ENCODE results near the gene TMEM119. TPM values are rescaled to one million over a fixed set of nuclear protein-coding genes. Genes with fewer than 3 reads are reported as not detected.

Gene TMEM119
- total RNA-seq, 5 donors from 2014 or later (not counting 1 experiment from before 2014, with no cell fraction given) = 0.13 to 3.9 (median 0.98) TPM

- H3K27ac ChIP-seq (ENCODE audit: low read length) = no peak overlapping the region
- peaks cover 0 to 21% (median 12%) of the 10 kb centered on the region in 3 donors for H3K4me1 Mint-ChIP-seq
- ATAC-seq (replicated peaks in 1 of 4) (no peak), DNase-seq (no peak)
- H3K27ac Mint-ChIP-seq = no peak overlapping the region
- H3K9me3 Mint-ChIP-seq = no peaks in the 10 kb centered on the region
- no peak overlapping the region for H3K4me3 Mint-ChIP-seq
- H3K9me3 ChIP-seq = no peaks in the 10 kb centered on the region
- peaks cover 0 to 5% of the 10 kb centered on the region in 2 experiments for H3K27me3 ChIP-seq (replicated peaks in 1 of 2; ENCODE audit: control insufficient read depth in 2 of 2, extremely low read depth in 1 of 2, insufficient read depth in 2 of 2, low read length in 1 of 2)
- H3K4me1 ChIP-seq (ENCODE audit: control insufficient read depth in 1 of 2, extremely low read depth in 1 of 2, insufficient read depth in 2 of 2, low read length in 2 of 2) = no peaks in the 10 kb centered on the region
- WGBS (ENCODE audit: insufficient coverage) = 84% methylated on average over 6 of the region's 8 CpGs
- ChIA-PET POLR2A (no interaction called here), CTCF (no interaction called here)
- H3K4me3 ChIP-seq (ENCODE audit: control insufficient read depth in 1 of 2, extremely low read depth in 1 of 2, low read length in 1 of 2) = no peak overlapping the region
- H3K36me3 Mint-ChIP-seq = peaks cover 2% of the 10 kb centered on the region
- no peaks in the 10 kb centered on the region for H3K36me3 ChIP-seq (ENCODE audit: control insufficient read depth in 2 of 2, extremely low read depth in 1 of 2, insufficient read depth in 1 of 2, low read length in 1 of 2)
- no peaks in the 10 kb centered on the region for H3K27me3 Mint-ChIP-seq
Measured at GRCh38 chr12:108610336-108610815, 12.5 kb upstream of the TMEM119 start.

DNA sequence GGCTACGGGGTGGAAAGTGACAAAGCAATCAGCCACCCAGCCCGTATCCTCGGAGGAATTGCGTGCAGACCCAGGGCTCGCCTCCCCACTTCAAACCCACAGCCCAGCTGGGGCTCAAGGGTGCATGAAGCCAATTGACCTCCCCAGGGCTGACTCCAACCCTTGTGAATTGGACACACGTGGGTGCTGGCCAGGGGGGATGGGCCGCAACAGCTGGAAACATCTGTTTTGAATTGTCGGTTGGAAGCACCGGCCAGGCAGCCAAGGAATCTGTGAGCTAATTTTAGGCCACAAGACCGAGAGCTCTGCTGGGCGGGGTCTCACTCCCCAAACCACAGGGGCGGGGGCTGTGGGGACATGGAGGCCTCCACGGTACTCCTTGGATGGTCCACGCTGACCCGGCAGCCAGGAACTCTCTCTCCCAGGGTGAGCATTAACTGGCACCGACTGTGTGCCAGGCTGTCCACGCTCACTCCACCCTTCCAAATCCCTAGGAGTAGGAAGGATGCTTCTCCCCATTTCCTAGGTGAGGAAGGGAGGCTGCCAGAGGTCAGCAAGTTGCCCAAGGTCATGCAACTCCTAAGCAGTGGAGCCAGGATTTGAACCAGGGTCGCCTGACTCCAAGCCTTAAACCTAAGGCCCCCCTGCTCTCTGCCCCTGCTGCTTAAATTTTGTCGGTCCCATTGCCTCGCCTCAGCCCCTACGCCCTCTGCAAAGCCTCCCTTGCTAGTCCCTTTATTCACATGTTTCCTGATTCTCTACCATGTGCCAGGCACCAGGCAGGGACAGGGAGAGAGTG is 11.9 kb upstream of the TMEM119 start:
- no peak overlapping the region for H3K27ac ChIP-seq (ENCODE audit: low read length)
- Mint-ChIP-seq H3K9me3 (no peaks in the 10 kb centered on the region), H3K4me1 (peaks cover 0 to 17% (median 9%) of the 10 kb centered on the region in 3 donors), H3K36me3 (peaks cover 2% of the 10 kb centered on the region), H3K27me3 (no peaks in the 10 kb centered on the region), H3K27ac (no peak overlapping the region), H3K4me3 (no peak overlapping the region)
- no peaks in the 10 kb centered on the region for H3K36me3 ChIP-seq (ENCODE audit: control insufficient read depth in 2 of 2, extremely low read depth in 1 of 2, insufficient read depth in 1 of 2, low read length in 1 of 2)
- H3K27me3 ChIP-seq (replicated peaks in 1 of 2; ENCODE audit: control insufficient read depth in 2 of 2, extremely low read depth in 1 of 2, insufficient read depth in 2 of 2, low read length in 1 of 2) = peaks cover 0 to 5% of the 10 kb centered on the region in 2 experiments
- 59% methylated on average over 13 of the region's 21 CpGs for WGBS (ENCODE audit: insufficient coverage)
- CTCF ChIA-PET = no interaction called here
- POLR2A ChIA-PET = no interaction called here
- H3K9me3 ChIP-seq = no peaks in the 10 kb centered on the region
- ATAC-seq (replicated peaks in 1 of 4) (no peak), DNase-seq (no peak)
- no peak overlapping the region for H3K4me3 ChIP-seq (ENCODE audit: control insufficient read depth in 1 of 2, extremely low read depth in 1 of 2, low read length in 1 of 2)
- no peaks in the 10 kb centered on the region for H3K4me1 ChIP-seq (ENCODE audit: control insufficient read depth in 1 of 2, extremely low read depth in 1 of 2, insufficient read depth in 2 of 2, low read length in 2 of 2)

GRCh38 chr12:108608616-108609015 is 10.7 kb upstream of the TMEM119 start:
- ATAC-seq (replicated peaks in 1 of 4) = no peak
- Histone ChIP-seq H3K27me3 (replicated peaks in 1 of 2; ENCODE audit: control insufficient read depth in 2 of 2, extremely low read depth in 1 of 2, insufficient read depth in 2 of 2, low read length in 1 of 2) (peaks cover 0 to 5% of the 10 kb centered on the region in 2 experiments), H3K9me3 (no peaks in the 10 kb centered on the region), H3K36me3 (ENCODE audit: control insufficient read depth in 2 of 2, extremely low read depth in 1 of 2, insufficient read depth in 1 of 2, low read length in 1 of 2) (no peaks in the 10 kb centered on the region), H3K4me3 (ENCODE audit: control insufficient read depth in 1 of 2, extremely low read depth in 1 of 2, low read length in 1 of 2) (no peak overlapping the region), H3K27ac (ENCODE audit: low read length) (no peak overlapping the region), H3K4me1 (ENCODE audit: control insufficient read depth in 1 of 2, extremely low read depth in 1 of 2, insufficient read depth in 2 of 2, low read length in 2 of 2) (no peaks in the 10 kb centered on the region)
- CTCF ChIA-PET = interaction anchor here in 1 of 2 donors (0.5 to 1.1 kb wide), 3 partner anchors 39 to 56 kb away, joined by 3 to 8 read pairs (median 4); no protein-coding TSS in a partner anchor
- H3K27me3 Mint-ChIP-seq = no peaks in the 10 kb centered on the region
- no peaks in the 10 kb centered on the region for H3K9me3 Mint-ChIP-seq
- H3K4me1 Mint-ChIP-seq = peaks cover 0 to 12% (median 7%) of the 10 kb centered on the region in 3 donors
- H3K27ac Mint-ChIP-seq = no peak overlapping the region
- POLR2A ChIA-PET = no interaction called here
- no peak overlapping the region for H3K4me3 Mint-ChIP-seq
- WGBS (ENCODE audit: insufficient coverage) = 80% methylated on average over 1 of the region's 5 CpGs
- DNase-seq = no peak
- no peaks in the 10 kb centered on the region for H3K36me3 Mint-ChIP-seq

DNA sequence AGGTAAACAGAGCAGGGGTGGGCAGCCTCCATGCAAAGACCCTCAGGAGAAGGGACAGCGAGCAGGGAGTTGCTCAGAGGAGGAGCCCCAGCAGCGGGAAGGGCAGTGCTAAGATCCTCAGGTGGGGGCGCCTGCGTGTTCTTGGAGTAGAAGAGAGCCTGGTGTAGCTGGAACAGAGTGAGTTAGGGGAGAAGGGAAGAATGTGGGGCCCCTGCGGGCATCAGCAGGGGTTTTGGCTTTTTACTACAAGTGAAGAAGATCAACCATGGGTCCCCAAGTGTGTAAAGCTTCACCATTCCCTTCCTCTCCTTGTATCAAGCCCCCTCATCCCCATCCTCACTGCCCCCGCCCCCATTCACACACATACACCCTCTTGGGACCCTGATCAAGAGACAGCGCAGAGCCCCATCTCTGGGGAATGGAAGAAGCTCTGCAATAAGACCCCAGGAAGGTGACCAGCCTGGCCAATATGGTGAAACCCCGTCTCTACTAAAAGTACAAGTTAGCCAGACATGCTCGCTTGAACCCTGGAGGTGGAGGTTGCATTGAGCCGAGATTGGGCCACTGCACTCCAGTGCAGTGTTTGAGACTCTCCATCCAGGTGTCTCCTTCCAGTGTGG is 10.2 kb upstream of the TMEM119 start:
- ChIA-PET CTCF (interaction anchor here in 1 of 2 donors (0.5 to 1.1 kb wide), 2 partner anchors 39 to 42 kb away, joined by 3 to 8 read pairs; no protein-coding TSS in a partner anchor), POLR2A (no interaction called here)
- DNase-seq = no peak
- Histone ChIP-seq H3K4me3 (ENCODE audit: control insufficient read depth in 1 of 2, extremely low read depth in 1 of 2, low read length in 1 of 2) (no peak overlapping the region), H3K4me1 (ENCODE audit: control insufficient read depth in 1 of 2, extremely low read depth in 1 of 2, insufficient read depth in 2 of 2, low read length in 2 of 2) (no peaks in the 10 kb centered on the region), H3K27ac (ENCODE audit: low read length) (no peak overlapping the region), H3K9me3 (no peaks in the 10 kb centered on the region), H3K36me3 (ENCODE audit: control insufficient read depth in 2 of 2, extremely low read depth in 1 of 2, insufficient read depth in 1 of 2, low read length in 1 of 2) (no peaks in the 10 kb centered on the region), H3K27me3 (replicated peaks in 1 of 2; ENCODE audit: control insufficient read depth in 2 of 2, extremely low read depth in 1 of 2, insufficient read depth in 2 of 2, low read length in 1 of 2) (peaks cover 0 to 8% of the 10 kb centered on the region in 2 experiments)
- H3K9me3 Mint-ChIP-seq = no peaks in the 10 kb centered on the region
- H3K27me3 Mint-ChIP-seq = no peaks in the 10 kb centered on the region
- H3K36me3 Mint-ChIP-seq = no peaks in the 10 kb centered on the region
- H3K4me3 Mint-ChIP-seq = no peak overlapping the region
- 86% methylated on average over 6 of the region's 10 CpGs for WGBS (ENCODE audit: insufficient coverage)
- ATAC-seq (replicated peaks in 1 of 4) = no peak
- no peak overlapping the region for H3K27ac Mint-ChIP-seq
- H3K4me1 Mint-ChIP-seq = peaks cover 0 to 9% (median 5%) of the 10 kb centered on the region in 3 donors

DNA sequence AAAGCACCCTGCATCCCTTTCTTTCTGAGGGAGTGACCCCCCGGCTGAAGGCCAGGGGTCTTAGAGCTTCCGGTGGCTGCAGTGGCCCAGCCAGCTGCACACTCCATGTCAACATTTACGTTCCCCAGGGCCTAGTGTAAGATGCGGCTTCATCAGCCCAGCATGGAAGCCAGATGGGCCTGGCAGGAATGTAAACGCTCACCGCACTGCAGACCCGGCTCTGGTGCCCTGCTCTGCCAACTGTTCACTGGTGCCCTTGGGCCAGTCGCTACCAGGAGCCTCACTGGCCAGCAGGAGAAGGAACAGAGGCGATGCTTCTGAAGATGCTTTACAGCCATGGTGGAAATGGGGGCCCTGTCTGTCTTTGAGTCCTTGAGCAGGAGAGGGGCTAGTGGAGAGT is 8.6 kb upstream of the TMEM119 start:
- Histone ChIP-seq H3K4me3 (ENCODE audit: control insufficient read depth in 1 of 2, extremely low read depth in 1 of 2, low read length in 1 of 2) (no peak overlapping the region), H3K4me1 (ENCODE audit: control insufficient read depth in 1 of 2, extremely low read depth in 1 of 2, insufficient read depth in 2 of 2, low read length in 2 of 2) (no peaks in the 10 kb centered on the region), H3K9me3 (no peaks in the 10 kb centered on the region), H3K36me3 (ENCODE audit: control insufficient read depth in 2 of 2, extremely low read depth in 1 of 2, insufficient read depth in 1 of 2, low read length in 1 of 2) (no peaks in the 10 kb centered on the region), H3K27ac (ENCODE audit: low read length) (no peak overlapping the region), H3K27me3 (replicated peaks in 1 of 2; ENCODE audit: control insufficient read depth in 2 of 2, extremely low read depth in 1 of 2, insufficient read depth in 2 of 2, low read length in 1 of 2) (peaks cover 0 to 9% of the 10 kb centered on the region in 2 experiments)
- POLR2A ChIA-PET = no interaction called here
- Mint-ChIP-seq H3K27me3 (no peaks in the 10 kb centered on the region), H3K4me1 (peaks cover 0 to under 1% (median 0%) of the 10 kb centered on the region in 3 donors), H3K27ac (no peak overlapping the region), H3K9me3 (no peaks in the 10 kb centered on the region), H3K36me3 (no peaks in the 10 kb centered on the region), H3K4me3 (no peak overlapping the region)
- ATAC-seq (replicated peaks in 1 of 4) (no peak), DNase-seq (no peak)
- 99% methylated on average over 9 of the region's 9 CpGs for WGBS (ENCODE audit: insufficient coverage)
- CTCF ChIA-PET = no interaction called here

DNA sequence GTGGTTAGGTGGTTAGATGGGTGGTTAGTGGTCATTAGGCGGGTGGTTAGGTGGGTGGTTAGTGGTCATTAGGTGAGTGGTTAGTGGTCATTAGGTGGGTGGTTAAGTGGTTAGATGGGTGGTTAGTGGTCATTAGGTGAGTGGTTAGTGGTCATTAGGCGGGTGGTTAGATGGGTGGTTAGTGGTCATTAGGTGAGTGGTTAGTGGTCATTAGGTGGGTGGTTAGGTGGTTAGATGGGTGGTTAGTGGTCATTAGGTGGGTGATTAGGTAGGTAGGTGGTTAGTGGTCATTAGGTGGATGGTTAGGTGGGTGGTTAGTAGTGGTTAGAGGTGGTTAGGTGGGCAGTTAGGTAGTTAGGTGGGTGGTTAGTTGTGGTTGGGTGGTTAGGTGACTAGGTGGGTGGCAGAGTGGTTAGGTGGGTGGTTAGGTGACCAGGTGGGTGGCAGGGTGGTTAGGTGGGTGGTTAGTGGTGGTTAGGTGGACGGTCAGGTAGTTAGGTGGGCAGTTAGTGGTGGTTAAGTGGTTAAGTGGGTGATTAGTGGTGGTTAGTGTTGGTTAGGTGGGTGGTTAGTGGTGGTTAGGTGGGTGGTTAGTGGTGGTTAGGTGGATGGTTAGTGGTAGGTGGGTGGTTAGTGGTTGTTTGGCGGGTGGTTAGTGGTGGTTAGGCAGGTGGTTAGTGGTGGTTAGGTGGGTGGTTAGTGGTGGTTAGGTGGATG is 8.0 kb upstream of the TMEM119 start:
- no peak overlapping the region for H3K4me3 ChIP-seq (ENCODE audit: control insufficient read depth in 1 of 2, extremely low read depth in 1 of 2, low read length in 1 of 2)
- H3K27ac ChIP-seq (ENCODE audit: low read length) = no peak overlapping the region
- WGBS (ENCODE audit: insufficient coverage) = 66% methylated on average over 4 of the region's 4 CpGs
- Mint-ChIP-seq H3K4me3 (no peak overlapping the region), H3K4me1 (no peaks in the 10 kb centered on the region), H3K9me3 (no peaks in the 10 kb centered on the region), H3K36me3 (no peaks in the 10 kb centered on the region), H3K27me3 (no peaks in the 10 kb centered on the region), H3K27ac (no peak overlapping the region)
- H3K4me1 ChIP-seq (ENCODE audit: control insufficient read depth in 1 of 2, extremely low read depth in 1 of 2, insufficient read depth in 2 of 2, low read length in 2 of 2) = no peaks in the 10 kb centered on the region
- no peaks in the 10 kb centered on the region for H3K36me3 ChIP-seq (ENCODE audit: control insufficient read depth in 2 of 2, extremely low read depth in 1 of 2, insufficient read depth in 1 of 2, low read length in 1 of 2)
- ChIA-PET POLR2A (no interaction called here), CTCF (no interaction called here)
- DNase-seq = no peak
- no peak for ATAC-seq (replicated peaks in 1 of 4)
- peaks cover 0 to 9% of the 10 kb centered on the region in 2 experiments for H3K27me3 ChIP-seq (replicated peaks in 1 of 2; ENCODE audit: control insufficient read depth in 2 of 2, extremely low read depth in 1 of 2, insufficient read depth in 2 of 2, low read length in 1 of 2)
- H3K9me3 ChIP-seq = no peaks in the 10 kb centered on the region

Measured in T-cell (primary cell).